Measurements from ENCODE around the gene GDI1.

Gene GDI1

DNA sequence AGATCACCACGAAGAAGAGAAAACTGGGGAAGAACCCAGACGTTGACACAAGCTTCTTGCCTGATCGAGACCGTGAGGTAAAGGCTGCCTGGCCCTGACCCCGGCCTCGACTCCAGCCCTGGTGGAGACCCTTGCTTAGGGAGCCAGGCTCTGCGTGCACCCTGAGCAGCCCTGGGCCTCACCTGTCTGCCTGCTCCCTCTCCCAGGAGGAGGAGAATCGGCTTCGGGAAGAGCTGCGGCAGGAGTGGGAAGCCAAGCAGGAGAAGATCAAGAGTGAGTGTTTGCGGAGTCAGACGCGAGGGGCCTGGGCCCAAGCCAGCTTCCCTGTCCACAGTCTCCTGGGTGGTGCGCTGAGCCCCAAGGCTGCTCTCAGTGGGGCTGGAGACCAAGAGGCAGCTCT lies 11.5 kb downstream of the GDI1 start:
- no peak for ATAC-seq
- TF ChIP-seq GLIS3 (CRISPR knock-in tag; IDR thresholded peaks at IDR 0.05) = no peak
- no peak for TF ChIP-seq ESRRG (CRISPR knock-in tag; IDR thresholded peaks at IDR 0.05)
- no peak for TF ChIP-seq SNAI2 (CRISPR knock-in tag; IDR thresholded peaks at IDR 0.05)
- TF ChIP-seq ISL1 (CRISPR knock-in tag; IDR thresholded peaks at IDR 0.05) = no peak
- no peak for TF ChIP-seq TOX (CRISPR knock-in tag; IDR thresholded peaks at IDR 0.05; ENCODE audit: borderline replicate concordance)
- no peak for TF ChIP-seq OSR1 (CRISPR knock-in tag; IDR thresholded peaks at IDR 0.05)
- TF ChIP-seq CSDC2 (CRISPR knock-in tag; IDR thresholded peaks at IDR 0.05) = no peak
- TF ChIP-seq, protein P1, sequence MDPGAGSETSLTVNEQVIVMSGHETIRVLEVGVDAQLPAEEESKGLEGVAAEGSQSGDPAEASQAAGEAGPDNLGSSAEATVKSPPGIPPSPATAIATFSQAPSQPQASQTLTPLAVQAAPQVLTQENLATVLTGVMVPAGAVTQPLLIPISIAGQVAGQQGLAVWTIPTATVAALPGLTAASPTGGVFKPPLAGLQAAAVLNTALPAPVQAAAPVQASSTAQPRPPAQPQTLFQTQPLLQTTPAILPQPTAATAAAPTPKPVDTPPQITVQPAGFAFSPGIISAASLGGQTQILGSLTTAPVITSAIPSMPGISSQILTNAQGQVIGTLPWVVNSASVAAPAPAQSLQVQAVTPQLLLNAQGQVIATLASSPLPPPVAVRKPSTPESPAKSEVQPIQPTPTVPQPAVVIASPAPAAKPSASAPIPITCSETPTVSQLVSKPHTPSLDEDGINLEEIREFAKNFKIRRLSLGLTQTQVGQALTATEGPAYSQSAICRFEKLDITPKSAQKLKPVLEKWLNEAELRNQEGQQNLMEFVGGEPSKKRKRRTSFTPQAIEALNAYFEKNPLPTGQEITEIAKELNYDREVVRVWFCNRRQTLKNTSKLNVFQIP (CRISPR knock-in tag; IDR thresholded peaks at IDR 0.05; ENCODE audit: borderline replicate concordance, low read depth) = no peak
- no peak for TF ChIP-seq TCF4 (CRISPR knock-in tag; IDR thresholded peaks at IDR 0.05; ENCODE audit: borderline replicate concordance)
- TF ChIP-seq, protein P2, sequence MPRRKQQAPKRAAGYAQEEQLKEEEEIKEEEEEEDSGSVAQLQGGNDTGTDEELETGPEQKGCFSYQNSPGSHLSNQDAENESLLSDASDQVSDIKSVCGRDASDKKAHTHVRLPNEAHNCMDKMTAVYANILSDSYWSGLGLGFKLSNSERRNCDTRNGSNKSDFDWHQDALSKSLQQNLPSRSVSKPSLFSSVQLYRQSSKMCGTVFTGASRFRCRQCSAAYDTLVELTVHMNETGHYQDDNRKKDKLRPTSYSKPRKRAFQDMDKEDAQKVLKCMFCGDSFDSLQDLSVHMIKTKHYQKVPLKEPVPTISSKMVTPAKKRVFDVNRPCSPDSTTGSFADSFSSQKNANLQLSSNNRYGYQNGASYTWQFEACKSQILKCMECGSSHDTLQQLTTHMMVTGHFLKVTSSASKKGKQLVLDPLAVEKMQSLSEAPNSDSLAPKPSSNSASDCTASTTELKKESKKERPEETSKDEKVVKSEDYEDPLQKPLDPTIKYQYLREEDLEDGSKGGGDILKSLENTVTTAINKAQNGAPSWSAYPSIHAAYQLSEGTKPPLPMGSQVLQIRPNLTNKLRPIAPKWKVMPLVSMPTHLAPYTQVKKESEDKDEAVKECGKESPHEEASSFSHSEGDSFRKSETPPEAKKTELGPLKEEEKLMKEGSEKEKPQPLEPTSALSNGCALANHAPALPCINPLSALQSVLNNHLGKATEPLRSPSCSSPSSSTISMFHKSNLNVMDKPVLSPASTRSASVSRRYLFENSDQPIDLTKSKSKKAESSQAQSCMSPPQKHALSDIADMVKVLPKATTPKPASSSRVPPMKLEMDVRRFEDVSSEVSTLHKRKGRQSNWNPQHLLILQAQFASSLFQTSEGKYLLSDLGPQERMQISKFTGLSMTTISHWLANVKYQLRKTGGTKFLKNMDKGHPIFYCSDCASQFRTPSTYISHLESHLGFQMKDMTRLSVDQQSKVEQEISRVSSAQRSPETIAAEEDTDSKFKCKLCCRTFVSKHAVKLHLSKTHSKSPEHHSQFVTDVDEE (CRISPR knock-in tag; IDR thresholded peaks at IDR 0.05) = no peak

DNA sequence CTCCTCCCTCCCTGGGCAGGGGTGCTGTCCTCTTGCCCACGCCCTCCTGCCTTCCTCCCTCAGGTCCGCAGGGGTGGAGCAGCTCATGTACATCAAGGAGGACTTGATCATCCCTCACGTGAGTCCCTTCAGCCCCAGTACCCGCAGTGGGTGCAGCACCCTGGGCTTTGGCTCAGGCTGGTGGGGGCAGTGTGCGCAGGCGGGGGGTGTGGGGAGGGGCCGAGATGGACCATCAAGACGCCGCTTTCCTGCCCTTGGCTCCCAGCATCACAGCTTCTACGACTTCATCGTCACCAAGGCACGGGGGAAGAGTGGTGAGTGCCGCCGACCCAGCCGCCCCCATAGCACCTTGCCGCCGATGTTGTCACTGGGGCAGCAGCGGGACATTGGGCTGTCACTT lies 12.7 kb downstream of the GDI1 start:
- TF ChIP-seq ZNF565 (CRISPR knock-in tag; conservative IDR thresholded peaks at IDR 0.05; ENCODE audit: low read depth) = no peak
- no peak for TF ChIP-seq CSDC2 (CRISPR knock-in tag; IDR thresholded peaks at IDR 0.05)
- TF ChIP-seq RARB (CRISPR knock-in tag; IDR thresholded peaks at IDR 0.05) = no peak
- no peak for TF ChIP-seq ZFP30 (CRISPR knock-in tag; IDR thresholded peaks at IDR 0.05)
- no peak for TF ChIP-seq ARNTL (CRISPR knock-in tag; IDR thresholded peaks at IDR 0.05; ENCODE audit: borderline replicate concordance, low read depth)
- TF ChIP-seq SNAI2 (CRISPR knock-in tag; IDR thresholded peaks at IDR 0.05) = no peak
- no peak for TF ChIP-seq OSR1 (CRISPR knock-in tag; IDR thresholded peaks at IDR 0.05)
- TF ChIP-seq, protein P2 (CRISPR knock-in tag; IDR thresholded peaks at IDR 0.05) = no peak
- TF ChIP-seq PPARA (CRISPR knock-in tag; IDR thresholded peaks at IDR 0.05; ENCODE audit: borderline replicate concordance) = no peak
- no peak for TF ChIP-seq ESRRG (CRISPR knock-in tag; IDR thresholded peaks at IDR 0.05)
- no peak for TF ChIP-seq GLIS3 (CRISPR knock-in tag; IDR thresholded peaks at IDR 0.05)
- no peak for ATAC-seq

DNA sequence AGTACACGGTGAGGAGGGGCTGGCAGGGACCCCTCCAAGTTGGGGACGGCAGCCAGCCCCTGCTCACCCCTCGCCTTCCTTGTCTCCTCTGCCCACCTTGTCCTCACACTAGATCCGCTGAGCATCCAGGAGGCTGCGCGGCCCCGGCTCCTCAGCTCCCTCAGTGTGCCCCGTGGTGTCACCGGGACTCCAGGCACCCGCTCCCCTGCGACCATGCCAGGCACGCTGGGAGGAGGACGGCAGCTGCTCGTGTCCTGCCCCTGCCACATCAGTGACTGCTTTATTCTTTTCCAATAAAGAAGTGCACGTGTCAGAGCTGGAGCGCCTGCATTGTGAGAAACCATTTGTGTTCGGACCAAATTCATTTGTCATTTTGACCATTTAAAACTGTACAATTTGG lies 13.4 kb downstream of the GDI1 start:
- no peak for TF ChIP-seq CSDC2 (CRISPR knock-in tag; IDR thresholded peaks at IDR 0.05)
- no peak for TF ChIP-seq GLIS3 (CRISPR knock-in tag; IDR thresholded peaks at IDR 0.05)
- TF ChIP-seq, protein P3, sequence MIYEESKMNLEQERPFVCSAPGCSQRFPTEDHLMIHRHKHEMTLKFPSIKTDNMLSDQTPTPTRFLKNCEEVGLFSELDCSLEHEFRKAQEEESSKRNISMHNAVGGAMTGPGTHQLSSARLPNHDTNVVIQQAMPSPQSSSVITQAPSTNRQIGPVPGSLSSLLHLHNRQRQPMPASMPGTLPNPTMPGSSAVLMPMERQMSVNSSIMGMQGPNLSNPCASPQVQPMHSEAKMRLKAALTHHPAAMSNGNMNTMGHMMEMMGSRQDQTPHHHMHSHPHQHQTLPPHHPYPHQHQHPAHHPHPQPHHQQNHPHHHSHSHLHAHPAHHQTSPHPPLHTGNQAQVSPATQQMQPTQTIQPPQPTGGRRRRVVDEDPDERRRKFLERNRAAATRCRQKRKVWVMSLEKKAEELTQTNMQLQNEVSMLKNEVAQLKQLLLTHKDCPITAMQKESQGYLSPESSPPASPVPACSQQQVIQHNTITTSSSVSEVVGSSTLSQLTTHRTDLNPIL (CRISPR knock-in tag; IDR thresholded peaks at IDR 0.05; ENCODE audit: low read depth) = no peak
- no peak for TF ChIP-seq OSR1 (CRISPR knock-in tag; IDR thresholded peaks at IDR 0.05)
- no peak for TF ChIP-seq ZNF8 (CRISPR knock-in tag; IDR thresholded peaks at IDR 0.05)
- no peak for TF ChIP-seq ZFP3 (CRISPR knock-in tag; IDR thresholded peaks at IDR 0.05)
- TF ChIP-seq, protein P4, sequence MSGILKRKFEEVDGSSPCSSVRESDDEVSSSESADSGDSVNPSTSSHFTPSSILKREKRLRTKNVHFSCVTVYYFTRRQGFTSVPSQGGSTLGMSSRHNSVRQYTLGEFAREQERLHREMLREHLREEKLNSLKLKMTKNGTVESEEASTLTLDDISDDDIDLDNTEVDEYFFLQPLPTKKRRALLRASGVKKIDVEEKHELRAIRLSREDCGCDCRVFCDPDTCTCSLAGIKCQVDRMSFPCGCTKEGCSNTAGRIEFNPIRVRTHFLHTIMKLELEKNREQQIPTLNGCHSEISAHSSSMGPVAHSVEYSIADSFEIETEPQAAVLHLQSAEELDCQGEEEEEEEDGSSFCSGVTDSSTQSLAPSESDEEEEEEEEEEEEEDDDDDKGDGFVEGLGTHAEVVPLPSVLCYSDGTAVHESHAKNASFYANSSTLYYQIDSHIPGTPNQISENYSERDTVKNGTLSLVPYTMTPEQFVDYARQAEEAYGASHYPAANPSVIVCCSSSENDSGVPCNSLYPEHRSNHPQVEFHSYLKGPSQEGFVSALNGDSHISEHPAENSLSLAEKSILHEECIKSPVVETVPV (CRISPR knock-in tag; IDR thresholded peaks at IDR 0.05) = no peak
- no peak for ATAC-seq

Measured in SK-N-SH treated with all-trans-retinoic acid at 6 μM for 48 hours (cell line).